HCT116 (cell line): Measurements from ENCODE around the gene ELFN2. TPM values are rescaled to one million over a fixed set of nuclear protein-coding genes. Genes with fewer than 3 reads are reported as not detected.
"Not testable (repeated sequence)": the region's sequence is repeated elsewhere in the genome, so short reads cannot be mapped to it uniquely, and the experiment has no call there.

Experiments
- ATAC-seq: fragments of 200-7000 bp; cut with Tn5 transposase; 2 replicates; pipeline ENCODE4 v1.9.1; 2020; ENCODE audit warnings: mild to moderate bottlenecking, moderate library complexity
- BruUV-seq: library from RNA; stranded (reverse); fragments of 400-500 nt; replicated peaks from 2 replicates; lab custom pipeline; 2021; lab: Mats Ljungman, UMichigan
- CTCF ChIA-PET: fragments of 300-600 bp; sonication (Branson Sonifier 250); formaldehyde crosslinking; loops from one replicate; lab custom pipeline; 2021; ENCODE audit warnings: antibody characterized with exemption; lab: Charles Lee
- POLR2A ChIA-PET: fragments of 300-600, 350-600 bp; sonication (Branson Sonifier 250); formaldehyde crosslinking; loops from one replicate; lab custom pipeline; 2021; ENCODE audit warnings: antibody characterized with exemption; lab: Charles Lee
- RAD21 ChIA-PET, 2 experiments: fragments of 300-600 bp; sonication (Branson Sonifier 250); formaldehyde crosslinking; loops; one replicate each; lab custom pipeline; 2023; ENCODE audit warnings: low total read pairs in 2 of 2; ENCODE audit not compliant: uncharacterized antibody in 2 of 2, unreplicated experiment in 2 of 2, low non-redundant PET in 1 of 2; lab: Charles Lee
- DNase-seq: peaks from one replicate; pipeline ENCODE4 v3.0.0-alpha.2; 2010; ENCODE audit warnings: low read depth, low spot score
- H2AFZ ChIP-seq: fragments of 200-600 bp; shearing (Covaris generic), sonication (generic); 2 replicates; pipeline ENCODE4 v1.6.1; 2017; ENCODE audit warnings: low read depth, mixed run types, mixed read lengths, antibody characterized with exemption, low read length; ENCODE audit not compliant: poor library complexity, severe bottlenecking
- H3K27ac ChIP-seq: 2 replicates; pipeline ENCODE4 v1.5.1; 2012; ENCODE audit warnings: low read depth, low read length
- H3K27me3 ChIP-seq: fragments of 200-600 bp; sonication (generic); 2 replicates; pipeline ENCODE4 v1.6.1; 2016; ENCODE audit warnings: mixed run types, low read length, mixed read lengths; ENCODE audit not compliant: insufficient read depth
- H3K36me3 ChIP-seq, 2 experiments: fragments of 200-500 bp in 1 of 2; fragments of 200-600 bp in 1 of 2; sonication (Bioruptor generic) in 1 of 2; sonication (generic) in 1 of 2; 2 replicates each; pipeline versions ENCODE4 v1.5.1 to v1.6.1; 2014 to 2016; ENCODE audit warnings: low read length in 2 of 2, inconsistent platforms in 1 of 2, mixed read lengths in 1 of 2, mixed run types in 1 of 2; ENCODE audit not compliant: insufficient read depth in 2 of 2, control insufficient read depth in 1 of 2
- H3K4me1 ChIP-seq, 2 experiments: fragments of 200-600 bp in 1 of 2; sonication (generic) in 1 of 2; 2 replicates each; pipeline versions ENCODE4 v1.5.1 to v1.6.1; 2012 to 2017; ENCODE audit warnings: low read length in 2 of 2, inconsistent platforms in 1 of 2, mild to moderate bottlenecking in 1 of 2, mixed read lengths in 1 of 2, mixed run types in 1 of 2, moderate library complexity in 1 of 2; ENCODE audit not compliant: insufficient read depth in 2 of 2, control insufficient read depth in 1 of 2
- H3K4me2 ChIP-seq: fragments of 200-600 bp; sonication (generic); 2 replicates; pipeline ENCODE4 v1.6.1; 2017; ENCODE audit warnings: mixed run types, low read length, mixed read lengths
- H3K4me3 ChIP-seq, 2 experiments: fragments of 200-600 bp in 1 of 2; sonication (generic) in 1 of 2; replicated peaks in 1 of 2; 2 replicates each; pipeline ENCODE4 v1.5.1; 2011 to 2016; ENCODE audit warnings: low read length in 2 of 2, control low read depth in 1 of 2, low read depth in 1 of 2, mild to moderate bottlenecking in 1 of 2, mixed read lengths in 1 of 2, mixed run types in 1 of 2
- H3K79me2 ChIP-seq: fragments of 200-600 bp; sonication (generic); 2 replicates; pipeline ENCODE4 v1.6.1; 2017; ENCODE audit warnings: mild to moderate bottlenecking, mixed run types, low read length, moderate library complexity, mixed read lengths; ENCODE audit not compliant: insufficient read depth
- H3K9ac ChIP-seq: fragments of 200-600 bp; sonication (generic); 2 replicates; pipeline ENCODE4 v1.6.1; 2016; ENCODE audit warnings: low read length, mixed read lengths
- H3K9me2 ChIP-seq: fragments of 200-600 bp; sonication (generic), shearing (Covaris generic); 2 replicates; pipeline ENCODE4 v1.6.1; 2017; ENCODE audit warnings: mixed run types, mild to moderate bottlenecking, moderate library complexity; ENCODE audit not compliant: insufficient read depth
- H3K9me3 ChIP-seq, 2 experiments: fragments of 200-500 bp in 1 of 2; fragments of 200-600 bp in 1 of 2; sonication (Bioruptor generic) in 1 of 2; sonication (generic) in 1 of 2; 2 replicates each; pipeline ENCODE4 v1.6.1; 2014 to 2017; ENCODE audit warnings: low read length in 2 of 2, mixed read lengths in 2 of 2, inconsistent platforms in 1 of 2, low read depth in 1 of 2, mild to moderate bottlenecking in 1 of 2, mixed run types in 1 of 2, moderate library complexity in 1 of 2; ENCODE audit not compliant: control insufficient read depth in 1 of 2, insufficient read depth in 1 of 2
- H4K20me1 ChIP-seq: fragments of 200-600 bp; sonication (generic), shearing (Covaris generic); 2 replicates; pipeline ENCODE4 v1.6.1; 2017; ENCODE audit warnings: mixed run types, mild to moderate bottlenecking, moderate library complexity; ENCODE audit not compliant: insufficient read depth
- CBX3 ChIP-seq: IDR thresholded peaks from 2 replicates; pipeline ENCODE4 v1.6.1; 2012; ENCODE audit warnings: low read depth
- TCF7L2 ChIP-seq: IDR thresholded peaks from 2 replicates; pipeline ENCODE4 v1.7.0; 2011; ENCODE audit warnings: borderline replicate concordance, inconsistent platforms; ENCODE audit not compliant: insufficient read depth, insufficient read length; ENCODE audit errors: extremely low read depth
- intact Hi-C: fragments of 100-400 bp; cut with micrococcal nuclease; formaldehyde crosslinking; loops from 2 replicates; pipeline ENCODE4 v1.10.0; 2022
- total RNA-seq: library from RNA; stranded (reverse); gene quantifications from one replicate; pipeline ENCODE4 v1.2.1, GENCODE V29; 2021; ENCODE audit not compliant: unreplicated experiment

Gene ELFN2
- total RNA-seq, 1 experiment from 2014 or later: 45.4 TPM

DNA sequence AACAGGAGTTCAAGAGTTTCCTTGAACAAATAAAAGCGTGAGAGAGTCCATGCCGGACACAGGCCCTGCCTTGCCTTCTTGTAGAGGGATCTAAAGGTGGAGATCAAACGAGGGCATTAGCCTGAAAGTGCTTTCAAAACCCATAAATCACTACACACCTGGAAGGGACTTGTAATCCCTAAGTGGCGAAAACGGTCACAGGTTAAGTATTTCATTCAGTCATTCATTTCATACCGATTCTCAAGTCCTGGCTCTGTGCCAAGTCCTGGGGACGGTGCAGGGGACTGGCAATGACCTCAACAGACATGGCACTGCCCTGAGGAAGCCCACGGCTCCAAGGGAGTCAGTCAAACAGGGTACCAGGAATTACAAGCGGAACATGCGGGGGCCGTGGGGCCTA lies 26.6 kb downstream of the ELFN2 start:
- no TSS peak for BruUV-seq
- ATAC-seq: peak; percentile 31
- CTCF ChIA-PET: no interaction called here

GRCh38 chr22:37399457-37399856 lies 27.8 kb downstream of the ELFN2 start:
- H3K4me3 ChIP-seq, H3K4me2 ChIP-seq, POLR2A ChIA-PET, DNase-seq, CTCF ChIA-PET, H3K27ac ChIP-seq, H3K9me3 ChIP-seq, RAD21 ChIA-PET, H2AFZ ChIP-seq, H3K36me3 ChIP-seq, ATAC-seq, H3K9me2 ChIP-seq, H3K9ac ChIP-seq, H3K27me3 ChIP-seq, BruUV-seq, intact Hi-C loops, H4K20me1 ChIP-seq: not testable (repeated sequence)
- peaks cover 28% of the 10 kb centered on the region for H3K79me2 ChIP-seq
- H3K4me1 ChIP-seq: peaks cover 13 to 22% of the 10 kb centered on the region in 2 experiments; a peak in 3 of 4 replicates

More for the DNA sequence above, 26.6 kb downstream of the ELFN2 start:
- H4K20me1 ChIP-seq: no peaks in the 10 kb centered on the region
- H3K4me2 ChIP-seq: peak overlapping the region; percentile 24
- no peak overlapping the region for H3K4me3 ChIP-seq
- peaks cover 13 to 22% of the 10 kb centered on the region in 2 experiments; a peak in 3 of 4 replicates for H3K4me1 ChIP-seq
- intact Hi-C loops: no loop called here
- H3K9ac ChIP-seq: no peak overlapping the region; the same call in 1 of the 2 replicates
- no peak for TF ChIP-seq CBX3
- TF ChIP-seq TCF7L2: peak; percentile 23
- H3K27ac ChIP-seq: peak overlapping the region; percentile 4
- no peak for DNase-seq
- POLR2A ChIA-PET: no interaction called here
- no peaks in the 10 kb centered on the region for H3K9me2 ChIP-seq
- H2AFZ ChIP-seq: no peak overlapping the region
- H3K36me3 ChIP-seq: no peaks in the 10 kb centered on the region
- no peaks in the 10 kb centered on the region for H3K9me3 ChIP-seq
- no peaks in the 10 kb centered on the region for H3K27me3 ChIP-seq
- H3K79me2 ChIP-seq: peaks cover 26% of the 10 kb centered on the region
- RAD21 ChIA-PET: no interaction called here
